Osteocyte (in vitro differentiated cells): ENCODE results near the gene OR5B2. TPM values are rescaled to one million over a fixed set of nuclear protein-coding genes. Genes with fewer than 3 reads are reported as not detected.
"Not testable (repeated sequence)": the region's sequence is repeated elsewhere in the genome, so short reads cannot be mapped to it uniquely, and the experiment has no call there.

ENCODE experiments used
- DNase-seq: peaks from one replicate; pipeline ENCODE4 v3.0.0; 2021; ENCODE audit warnings: mixed read lengths; ENCODE audit not compliant: unreplicated experiment; ENCODE audit errors: extremely low spot score
- H3K27ac Mint-ChIP-seq: one replicate; pipeline ENCODE4 v1.8.0; 2021; ENCODE audit warnings: mild to moderate bottlenecking, mixed read lengths; ENCODE audit not compliant: unreplicated experiment
- H3K27me3 Mint-ChIP-seq: one replicate; pipeline ENCODE4 v1.8.0; 2021; ENCODE audit warnings: mixed read lengths; ENCODE audit not compliant: unreplicated experiment
- H3K36me3 Mint-ChIP-seq: one replicate; pipeline ENCODE4 v1.8.0; 2021; ENCODE audit warnings: mixed read lengths; ENCODE audit not compliant: unreplicated experiment
- H3K4me1 Mint-ChIP-seq: one replicate; pipeline ENCODE4 v1.8.0; 2021; ENCODE audit warnings: mixed read lengths; ENCODE audit not compliant: unreplicated experiment
- H3K4me3 Mint-ChIP-seq: one replicate; pipeline ENCODE4 v1.8.0; 2021; ENCODE audit warnings: mild to moderate bottlenecking, moderate library complexity, mixed read lengths; ENCODE audit not compliant: unreplicated experiment
- H3K9me3 Mint-ChIP-seq: one replicate; pipeline ENCODE4 v1.8.0; 2021; ENCODE audit warnings: mixed read lengths; ENCODE audit not compliant: unreplicated experiment
- CTCF ChIP-seq: fragments of 200-600 bp; sonication (generic); IDR thresholded peaks from 2 replicates; pipeline ENCODE4 v1.5.0; 2021; ENCODE audit warnings: antibody characterized with exemption, mild to moderate bottlenecking, moderate library complexity
- total RNA-seq: library from RNA; stranded (reverse); gene quantifications from 2 replicates; pipeline ENCODE4 v1.2.1, GENCODE V29; 2021

Gene OR5B2
- total RNA-seq, 1 donor from 2014 or later: not detected

- Mint-ChIP-seq H3K9me3 (peaks cover 16% of the 10 kb centered on the region), H3K27ac (no peak overlapping the region), H3K27me3 (peaks cover 14% of the 10 kb centered on the region), H3K36me3 (no peaks in the 10 kb centered on the region), H3K4me1 (no peaks in the 10 kb centered on the region), H3K4me3 (no peak overlapping the region)
- DNase-seq: no peak
- TF ChIP-seq CTCF: no peak
Measured at GRCh38 chr11:58433638-58434203, 5.8 kb upstream of the OR5B2 start.

- no peak for TF ChIP-seq CTCF
- DNase-seq: no peak
- no peaks in the 10 kb centered on the region for H3K4me1 Mint-ChIP-seq
Measured at GRCh38 chr11:58429273-58429672, 1.4 kb upstream of the OR5B2 start.

GRCh38 chr11:58406774-58407173 lies 21.1 kb downstream of the OR5B2 start, which contains the start of gene OR5B3:
TSS of gene OR5B3 (minus strand) at chr11:58406874. CDS start at chr11:58403409, 3,465 bp downstream.
- Mint-ChIP-seq H3K36me3 (no peaks in the 10 kb centered on the region), H3K4me3 (no peak within 1 kb of the TSS), H3K4me1 (no peaks in the 10 kb centered on the region), H3K27ac (no peak within 1 kb of the TSS), H3K27me3 (peaks cover 11% of the 10 kb centered on the region), H3K9me3 (peaks cover 11% of the 10 kb centered on the region)
- no peak for TF ChIP-seq CTCF
- DNase-seq: no peak

More at GRCh38 chr11:58429273-58429672, 1.4 kb upstream of the OR5B2 start:
- no peak overlapping the region for H3K27ac Mint-ChIP-seq
- no peak overlapping the region for H3K4me3 Mint-ChIP-seq
- no peaks in the 10 kb centered on the region for H3K36me3 Mint-ChIP-seq
- peaks cover 18% of the 10 kb centered on the region for H3K27me3 Mint-ChIP-seq
- peaks cover 14% of the 10 kb centered on the region for H3K9me3 Mint-ChIP-seq

- peaks cover 15% of the 10 kb centered on the region for H3K9me3 Mint-ChIP-seq
- H3K27me3 Mint-ChIP-seq, H3K36me3 Mint-ChIP-seq, H3K4me3 Mint-ChIP-seq, H3K4me1 Mint-ChIP-seq, DNase-seq, H3K27ac Mint-ChIP-seq: not testable (repeated sequence)
Measured at GRCh38 chr11:58399622-58400021, 28.3 kb downstream of the OR5B2 start.

GRCh38 chr11:58395581-58395980 lies 32.3 kb downstream of the OR5B2 start:
- Mint-ChIP-seq H3K4me1 (peaks cover 40% of the 10 kb centered on the region), H3K36me3 (no peaks in the 10 kb centered on the region), H3K27me3 (no peaks in the 10 kb centered on the region), H3K4me3 (no peak overlapping the region), H3K9me3 (peaks cover 19% of the 10 kb centered on the region), H3K27ac (no peak overlapping the region)
- DNase-seq: no peak
- no peak for TF ChIP-seq CTCF
